Measurements from ENCODE around the gene TBC1D1.

GRCh38 chr4:37917388-37917787 lies 26.5 kb downstream of the TBC1D1 start:
- TF ChIP-seq CTCF (IDR thresholded peaks at IDR 0.05; ENCODE audit: low read length) (no peak), EZH2 (IDR thresholded peaks at IDR 0.05; ENCODE audit: borderline replicate concordance, low read length) (no peak)
